ENCODE data around the gene PPP4R1.

Gene PPP4R1

GRCh38 chr18:9506046-9506792 is 108.1 kb downstream of the PPP4R1 start:
- DNase-seq (ENCODE audit: low read depth in 2 of 2) = no peak

Data from stimulated activated CD4-positive, alpha-beta T cell treated with anti-CD3 and anti-CD28 coated beads, Interleukin-15, amount 100 ng/mL, for 48 hours (primary cell).